Activated CD4-positive, alpha-beta memory T cell treated with anti-CD3 and anti-CD28 coated beads for 36 hours (primary cell): ENCODE measurements around the gene ENOX1. TPM values are rescaled to one million over a fixed set of nuclear protein-coding genes. Genes with fewer than 3 reads are reported as not detected.

ENCODE experiments used
- CTCF ChIA-PET: fragments of 350-600 bp; sonication (Branson Sonifier 250); formaldehyde crosslinking; loops from one replicate; lab custom pipeline; 2021; ENCODE audit warnings: antibody characterized with exemption, inconsistent platforms; lab: Charles Lee
- POLR2A ChIA-PET: fragments of 350-600 bp; sonication (Branson Sonifier 250); formaldehyde crosslinking; loops from one replicate; lab custom pipeline; 2021; ENCODE audit warnings: antibody characterized with exemption; lab: Charles Lee
- DNase-seq: peaks from one replicate; pipeline ENCODE4 v3.0.0-alpha.2; 2020
- H3K27ac Mint-ChIP-seq: one replicate; pipeline ENCODE4 v1.8.0; 2021; ENCODE audit warnings: mixed read lengths
- H3K27me3 Mint-ChIP-seq: one replicate; pipeline ENCODE4 v1.8.0; 2021; ENCODE audit warnings: mixed read lengths
- H3K36me3 Mint-ChIP-seq: one replicate; pipeline ENCODE4 v1.8.0; 2021; ENCODE audit warnings: mixed read lengths
- H3K4me1 Mint-ChIP-seq: one replicate; pipeline ENCODE4 v1.8.0; 2021; ENCODE audit warnings: low read depth, mixed read lengths
- H3K4me3 Mint-ChIP-seq: one replicate; pipeline ENCODE4 v1.8.0; 2021; ENCODE audit warnings: mild to moderate bottlenecking, mixed read lengths
- H3K9me3 Mint-ChIP-seq: one replicate; pipeline ENCODE4 v1.8.0; 2021; ENCODE audit warnings: mixed read lengths
- intact Hi-C: fragments of 100-400 bp; cut with micrococcal nuclease; formaldehyde crosslinking; loops from one replicate; pipeline ENCODE4 v1.15.1; 2023
- total RNA-seq, 2 experiments: library from RNA; stranded (reverse); gene quantifications; one replicate each; pipeline ENCODE4 v1.2.3, GENCODE V29; 2021

Gene ENOX1
- total RNA-seq, 2 experiments from 2014 or later, result 0.44 to 0.45 TPM

GRCh38 chr13:43573802-43574514 lies 212.8 kb downstream of the ENOX1 start:
- H3K27me3 Mint-ChIP-seq, result peaks cover 13% of the 10 kb centered on the region
- H3K27ac Mint-ChIP-seq, result no peak overlapping the region
- no peaks in the 10 kb centered on the region for H3K36me3 Mint-ChIP-seq
- H3K9me3 Mint-ChIP-seq, result no peaks in the 10 kb centered on the region
- H3K4me3 Mint-ChIP-seq, result no peak overlapping the region
- ChIA-PET POLR2A (no interaction called here), CTCF (no interaction called here)
- intact Hi-C loops, result no loop called here
- DNase-seq, result no peak
- peaks cover 3% of the 10 kb centered on the region for H3K4me1 Mint-ChIP-seq

- H3K27ac Mint-ChIP-seq, result no peak overlapping the region
- H3K36me3 Mint-ChIP-seq, result no peaks in the 10 kb centered on the region
- intact Hi-C loops, result no loop called here
- ChIA-PET CTCF (no interaction called here), POLR2A (no interaction called here)
- no peak for DNase-seq
- H3K9me3 Mint-ChIP-seq, result no peaks in the 10 kb centered on the region
- H3K4me3 Mint-ChIP-seq, result no peak overlapping the region
- peaks cover 14% of the 10 kb centered on the region for H3K27me3 Mint-ChIP-seq
- peaks cover 3% of the 10 kb centered on the region for H3K4me1 Mint-ChIP-seq
Observed at GRCh38 chr13:43573361-43573740, 213.4 kb downstream of the ENOX1 start.

GRCh38 chr13:43572656-43573360 lies 214.0 kb downstream of the ENOX1 start:
- H3K4me1 Mint-ChIP-seq, result peaks cover 3% of the 10 kb centered on the region
- H3K27ac Mint-ChIP-seq, result no peak overlapping the region
- no peak for DNase-seq
- no peak overlapping the region for H3K4me3 Mint-ChIP-seq
- ChIA-PET CTCF (no interaction called here), POLR2A (no interaction called here)
- peaks cover 14% of the 10 kb centered on the region for H3K27me3 Mint-ChIP-seq
- H3K36me3 Mint-ChIP-seq, result no peaks in the 10 kb centered on the region
- H3K9me3 Mint-ChIP-seq, result no peaks in the 10 kb centered on the region
- intact Hi-C loops, result no loop called here

GRCh38 chr13:43569658-43570057 lies 217.1 kb downstream of the ENOX1 start:
- peaks cover 2% of the 10 kb centered on the region for H3K4me1 Mint-ChIP-seq
- H3K36me3 Mint-ChIP-seq, result no peaks in the 10 kb centered on the region
- no peak for DNase-seq
- CTCF ChIA-PET, result interaction anchor here (0.6 kb wide), 1 partner anchor 487 kb away, joined by 4 read pairs; no protein-coding TSS in a partner anchor
- no peaks in the 10 kb centered on the region for H3K9me3 Mint-ChIP-seq
- POLR2A ChIA-PET, result no interaction called here
- H3K27ac Mint-ChIP-seq, result no peak overlapping the region
- intact Hi-C loops, result no loop called here
- no peak overlapping the region for H3K4me3 Mint-ChIP-seq
- H3K27me3 Mint-ChIP-seq, result peaks cover 9% of the 10 kb centered on the region

GRCh38 chr13:43567608-43568007 lies 219.2 kb downstream of the ENOX1 start:
- POLR2A ChIA-PET, result no interaction called here
- Mint-ChIP-seq H3K27me3 (peaks cover 6% of the 10 kb centered on the region), H3K36me3 (no peaks in the 10 kb centered on the region), H3K9me3 (no peaks in the 10 kb centered on the region), H3K4me3 (no peak overlapping the region), H3K27ac (no peak overlapping the region), H3K4me1 (no peaks in the 10 kb centered on the region)
- CTCF ChIA-PET, result no interaction called here
- no peak for DNase-seq
- intact Hi-C loops, result no loop called here

GRCh38 chr13:43564952-43565351 lies 221.8 kb downstream of the ENOX1 start:
- ChIA-PET CTCF (interaction anchor here (1.1 kb wide), 1 partner anchor 31 kb away, joined by 3 read pairs; no protein-coding TSS in a partner anchor), POLR2A (no interaction called here)
- H3K4me1 Mint-ChIP-seq, result no peaks in the 10 kb centered on the region
- peaks cover 4% of the 10 kb centered on the region for H3K27me3 Mint-ChIP-seq
- no peak for DNase-seq
- H3K9me3 Mint-ChIP-seq, result no peaks in the 10 kb centered on the region
- H3K4me3 Mint-ChIP-seq, result no peak overlapping the region
- intact Hi-C loops, result no loop called here
- no peaks in the 10 kb centered on the region for H3K36me3 Mint-ChIP-seq
- no peak overlapping the region for H3K27ac Mint-ChIP-seq

GRCh38 chr13:43561081-43561480 lies 225.7 kb downstream of the ENOX1 start:
- CTCF ChIA-PET, result no interaction called here
- no peak overlapping the region for H3K27ac Mint-ChIP-seq
- H3K27me3 Mint-ChIP-seq, result peaks cover 3% of the 10 kb centered on the region
- POLR2A ChIA-PET, result no interaction called here
- no peaks in the 10 kb centered on the region for H3K36me3 Mint-ChIP-seq
- no peaks in the 10 kb centered on the region for H3K4me1 Mint-ChIP-seq
- DNase-seq, result no peak
- no peaks in the 10 kb centered on the region for H3K9me3 Mint-ChIP-seq
- H3K4me3 Mint-ChIP-seq, result no peak overlapping the region
- intact Hi-C loops, result no loop called here

GRCh38 chr13:43558939-43559338 lies 227.8 kb downstream of the ENOX1 start:
- no peak overlapping the region for H3K27ac Mint-ChIP-seq
- no peak for DNase-seq
- ChIA-PET CTCF (no interaction called here), POLR2A (no interaction called here)
- peaks cover 1% of the 10 kb centered on the region for H3K27me3 Mint-ChIP-seq
- no peaks in the 10 kb centered on the region for H3K9me3 Mint-ChIP-seq
- H3K4me1 Mint-ChIP-seq, result no peaks in the 10 kb centered on the region
- H3K36me3 Mint-ChIP-seq, result no peaks in the 10 kb centered on the region
- intact Hi-C loops, result no loop called here
- H3K4me3 Mint-ChIP-seq, result no peak overlapping the region

GRCh38 chr13:43558326-43558725 lies 228.4 kb downstream of the ENOX1 start:
- CTCF ChIA-PET, result no interaction called here
- intact Hi-C loops, result no loop called here

GRCh38 chr13:43555667-43556066 lies 231.1 kb downstream of the ENOX1 start:
- H3K36me3 Mint-ChIP-seq, result no peaks in the 10 kb centered on the region
- DNase-seq, result no peak
- intact Hi-C loops, result no loop called here
- H3K4me1 Mint-ChIP-seq, result no peaks in the 10 kb centered on the region
- H3K27me3 Mint-ChIP-seq, result no peaks in the 10 kb centered on the region
- no peaks in the 10 kb centered on the region for H3K9me3 Mint-ChIP-seq
- ChIA-PET CTCF (no interaction called here), POLR2A (no interaction called here)
- no peak overlapping the region for H3K4me3 Mint-ChIP-seq
- no peak overlapping the region for H3K27ac Mint-ChIP-seq

More at GRCh38 chr13:43558326-43558725, 228.4 kb downstream of the ENOX1 start:
- POLR2A ChIA-PET, result no interaction called here
- Mint-ChIP-seq H3K36me3 (no peaks in the 10 kb centered on the region), H3K27me3 (peaks cover 1% of the 10 kb centered on the region), H3K4me1 (no peaks in the 10 kb centered on the region), H3K9me3 (no peaks in the 10 kb centered on the region), H3K27ac (no peak overlapping the region), H3K4me3 (no peak overlapping the region)
- no peak for DNase-seq

- intact Hi-C loops, result no loop called here
- Mint-ChIP-seq H3K36me3 (no peaks in the 10 kb centered on the region), H3K4me1 (no peaks in the 10 kb centered on the region), H3K27ac (no peak overlapping the region), H3K9me3 (no peaks in the 10 kb centered on the region), H3K27me3 (no peaks in the 10 kb centered on the region), H3K4me3 (no peak overlapping the region)
- no peak for DNase-seq
- ChIA-PET POLR2A (no interaction called here), CTCF (no interaction called here)
Observed at GRCh38 chr13:43551897-43552456, 234.8 kb downstream of the ENOX1 start.

GRCh38 chr13:43546816-43547215 lies 240.0 kb downstream of the ENOX1 start:
- ChIA-PET CTCF (no interaction called here), POLR2A (no interaction called here)
- no peak overlapping the region for H3K4me3 Mint-ChIP-seq
- no peaks in the 10 kb centered on the region for H3K27me3 Mint-ChIP-seq
- no peaks in the 10 kb centered on the region for H3K36me3 Mint-ChIP-seq
- no peaks in the 10 kb centered on the region for H3K4me1 Mint-ChIP-seq
- intact Hi-C loops, result no loop called here
- no peak overlapping the region for H3K27ac Mint-ChIP-seq
- DNase-seq, result no peak
- H3K9me3 Mint-ChIP-seq, result no peaks in the 10 kb centered on the region
